PFSK-1 (cell line): ENCODE measurements around the gene SETD2.

Experiments used
- FOXP2 ChIP-seq: optimal IDR thresholded peaks from 2 replicates; pipeline ENCODE3; 2011; ENCODE audit warnings: borderline replicate concordance, control low read depth, inconsistent platforms; ENCODE audit not compliant: insufficient read depth; ENCODE audit errors: extremely low read length, extremely low read depth
- POLR2AphosphoS5 ChIP-seq: IDR thresholded peaks from 2 replicates; pipeline ENCODE4 v1.6.1; 2012; ENCODE audit warnings: low read depth, mild to moderate bottlenecking, control low read depth, low read length, moderate library complexity
- SIN3A ChIP-seq: IDR thresholded peaks from 2 replicates; pipeline ENCODE4 v1.6.1; 2012; ENCODE audit warnings: mild to moderate bottlenecking, low read length, moderate library complexity, borderline replicate concordance; ENCODE audit not compliant: insufficient read depth
- TAF1 ChIP-seq: IDR thresholded peaks from 2 replicates; pipeline ENCODE4 v1.6.1; 2012; ENCODE audit warnings: low read length, control low read depth, borderline replicate concordance; ENCODE audit not compliant: insufficient read depth
- TF ChIP-seq, protein P1 (sequence below), 2 experiments: IDR thresholded peaks; 2 replicates each; pipeline versions ENCODE4 v1.6.1 to v1.8.0; 2011 to 2012; ENCODE audit warnings: low read depth in 2 of 2, low read length in 2 of 2, control low read depth in 1 of 2, inconsistent platforms in 1 of 2, mild to moderate bottlenecking in 1 of 2, moderate library complexity in 1 of 2; ENCODE audit not compliant: insufficient read depth in 1 of 2

SETD2 gene

DNA sequence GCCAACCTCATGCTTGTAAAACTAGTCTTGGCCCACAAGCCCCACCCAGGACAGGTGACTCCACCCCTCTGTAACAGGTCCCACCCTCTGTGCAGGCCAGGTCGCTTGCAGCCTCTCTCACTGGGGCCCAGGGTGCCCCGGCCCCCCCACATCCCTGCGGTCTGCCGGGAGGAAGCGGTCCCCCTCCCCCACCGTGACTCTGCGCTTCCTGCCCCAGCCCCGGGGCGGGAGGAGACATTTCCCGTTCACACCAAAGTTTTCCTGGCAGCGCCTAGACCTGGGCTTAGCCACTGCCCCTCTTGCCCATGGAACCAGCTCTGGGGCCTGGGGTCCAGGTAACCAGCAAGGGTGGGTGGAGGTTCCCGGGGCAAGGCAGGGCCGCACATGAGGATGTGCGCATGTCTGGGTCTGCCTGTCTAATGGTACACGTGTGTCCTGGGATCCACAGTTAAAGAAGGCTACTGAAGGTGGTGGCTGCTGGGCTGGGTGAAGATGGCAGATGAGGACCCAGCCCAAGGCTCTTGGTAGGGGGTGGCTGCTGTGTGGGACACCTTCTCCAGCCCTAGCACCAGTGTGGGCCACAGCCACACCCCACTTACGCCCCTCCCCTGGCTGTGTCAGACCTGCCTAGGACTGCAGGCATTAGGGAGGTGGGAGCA, 176.0 kb downstream of the SETD2 start:
- no peak for TF ChIP-seq POLR2AphosphoS5
- TF ChIP-seq, protein P1, sequence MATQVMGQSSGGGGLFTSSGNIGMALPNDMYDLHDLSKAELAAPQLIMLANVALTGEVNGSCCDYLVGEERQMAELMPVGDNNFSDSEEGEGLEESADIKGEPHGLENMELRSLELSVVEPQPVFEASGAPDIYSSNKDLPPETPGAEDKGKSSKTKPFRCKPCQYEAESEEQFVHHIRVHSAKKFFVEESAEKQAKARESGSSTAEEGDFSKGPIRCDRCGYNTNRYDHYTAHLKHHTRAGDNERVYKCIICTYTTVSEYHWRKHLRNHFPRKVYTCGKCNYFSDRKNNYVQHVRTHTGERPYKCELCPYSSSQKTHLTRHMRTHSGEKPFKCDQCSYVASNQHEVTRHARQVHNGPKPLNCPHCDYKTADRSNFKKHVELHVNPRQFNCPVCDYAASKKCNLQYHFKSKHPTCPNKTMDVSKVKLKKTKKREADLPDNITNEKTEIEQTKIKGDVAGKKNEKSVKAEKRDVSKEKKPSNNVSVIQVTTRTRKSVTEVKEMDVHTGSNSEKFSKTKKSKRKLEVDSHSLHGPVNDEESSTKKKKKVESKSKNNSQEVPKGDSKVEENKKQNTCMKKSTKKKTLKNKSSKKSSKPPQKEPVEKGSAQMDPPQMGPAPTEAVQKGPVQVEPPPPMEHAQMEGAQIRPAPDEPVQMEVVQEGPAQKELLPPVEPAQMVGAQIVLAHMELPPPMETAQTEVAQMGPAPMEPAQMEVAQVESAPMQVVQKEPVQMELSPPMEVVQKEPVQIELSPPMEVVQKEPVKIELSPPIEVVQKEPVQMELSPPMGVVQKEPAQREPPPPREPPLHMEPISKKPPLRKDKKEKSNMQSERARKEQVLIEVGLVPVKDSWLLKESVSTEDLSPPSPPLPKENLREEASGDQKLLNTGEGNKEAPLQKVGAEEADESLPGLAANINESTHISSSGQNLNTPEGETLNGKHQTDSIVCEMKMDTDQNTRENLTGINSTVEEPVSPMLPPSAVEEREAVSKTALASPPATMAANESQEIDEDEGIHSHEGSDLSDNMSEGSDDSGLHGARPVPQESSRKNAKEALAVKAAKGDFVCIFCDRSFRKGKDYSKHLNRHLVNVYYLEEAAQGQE (IDR thresholded peaks at IDR 0.05; ENCODE audit: insufficient read depth in 1 of 2, low read depth in 2 of 2, low read length in 2 of 2), result no peak

DNA sequence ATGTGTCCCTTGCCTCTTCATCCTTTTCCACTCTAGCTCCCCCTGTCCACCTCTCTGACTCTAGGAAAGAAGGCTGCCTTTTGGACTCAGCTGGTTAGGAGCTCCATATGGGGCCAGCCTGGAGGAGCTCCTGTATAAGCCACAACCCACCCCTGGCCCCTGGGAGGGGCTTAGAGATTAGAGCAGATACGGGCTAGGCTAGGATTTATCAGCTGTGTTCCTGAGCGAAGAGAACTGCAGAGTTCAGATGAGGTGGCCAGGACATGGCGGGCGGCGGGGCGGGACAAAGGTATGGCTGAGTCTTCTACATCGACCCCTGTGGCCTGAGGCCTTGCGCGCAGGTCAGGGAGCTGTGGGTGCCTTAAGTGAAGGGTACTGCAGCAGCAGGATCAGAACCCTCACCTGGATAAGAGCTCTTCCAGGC, 176.6 kb downstream of the SETD2 start:
- no peak for TF ChIP-seq SIN3A
- TF ChIP-seq, protein P1 (IDR thresholded peaks at IDR 0.05; ENCODE audit: insufficient read depth in 1 of 2, low read depth in 2 of 2, low read length in 2 of 2), result no peak
- no peak for TF ChIP-seq TAF1
- no peak for TF ChIP-seq FOXP2
- TF ChIP-seq POLR2AphosphoS5, result no peak

GRCh38 chr3:46986782-46987310, 177.1 kb downstream of the SETD2 start:
- TF ChIP-seq, protein P1 (IDR thresholded peaks at IDR 0.05; ENCODE audit: insufficient read depth in 1 of 2, low read depth in 2 of 2, low read length in 2 of 2), result no peak
- TF ChIP-seq POLR2AphosphoS5, result no peak
- TF ChIP-seq SIN3A, result no peak
- no peak for TF ChIP-seq TAF1

DNA sequence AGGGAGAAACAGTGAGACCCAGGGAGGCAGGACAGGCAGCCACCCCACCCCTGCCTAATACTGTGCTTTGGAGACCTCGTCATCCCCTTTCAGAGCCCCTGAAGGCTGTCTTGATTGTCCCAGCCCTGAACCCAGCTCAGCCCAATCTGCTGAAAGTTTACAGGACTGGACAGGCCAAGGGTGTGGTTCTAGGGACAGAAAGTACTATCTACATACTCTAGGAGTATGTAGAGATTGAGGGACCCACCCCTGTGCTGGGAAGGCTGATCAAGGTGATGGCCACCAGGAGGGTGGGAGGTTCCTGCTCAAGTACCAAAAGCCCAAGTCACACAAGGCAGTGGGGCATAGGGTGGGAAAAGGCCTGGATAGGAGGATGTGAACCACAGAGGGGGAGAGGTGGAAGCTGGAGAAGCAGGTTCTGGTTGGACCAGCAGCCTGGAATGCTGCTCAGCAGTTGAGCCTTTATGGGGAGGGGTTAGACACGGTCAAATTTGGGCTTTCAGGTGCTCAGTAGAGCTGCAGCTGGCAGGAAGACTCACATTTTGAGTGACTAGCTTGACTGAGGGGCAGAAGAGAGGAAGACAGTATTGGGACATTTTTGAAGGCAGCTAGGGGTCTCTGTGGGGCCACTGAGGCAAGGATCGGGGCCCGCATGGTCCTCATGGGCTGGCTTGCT, 177.7 kb downstream of the SETD2 start:
- TF ChIP-seq POLR2AphosphoS5 (no peak), TAF1 (no peak), FOXP2 (no peak), SIN3A (no peak)
- TF ChIP-seq, protein P1 (IDR thresholded peaks at IDR 0.05; ENCODE audit: insufficient read depth in 1 of 2, low read depth in 2 of 2, low read length in 2 of 2), result no peak

DNA sequence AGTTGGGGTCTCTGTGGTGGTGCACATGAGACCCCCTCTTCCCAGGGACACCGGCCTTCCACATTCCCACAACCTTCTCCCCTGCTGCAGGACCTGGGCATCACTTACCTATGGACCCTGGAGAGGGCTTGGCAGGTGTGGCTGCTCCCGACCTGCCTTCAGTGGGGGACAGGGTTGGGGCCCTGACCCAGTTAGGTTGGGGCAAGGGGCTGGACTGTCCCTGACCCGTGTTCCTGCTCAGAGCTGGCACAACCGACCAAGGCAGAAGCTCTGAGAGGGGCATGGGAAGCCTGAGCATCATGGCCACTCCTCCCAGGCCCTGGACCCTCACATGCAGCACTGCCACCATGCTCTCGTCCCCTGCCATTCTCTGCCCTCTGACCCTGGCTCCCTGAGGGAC, 178.3 kb downstream of the SETD2 start:
- TF ChIP-seq TAF1, result no peak
- no peak for TF ChIP-seq SIN3A
- TF ChIP-seq, protein P1 (IDR thresholded peaks at IDR 0.05; ENCODE audit: insufficient read depth in 1 of 2, low read depth in 2 of 2, low read length in 2 of 2), result no peak
- no peak for TF ChIP-seq FOXP2
- TF ChIP-seq POLR2AphosphoS5, result no peak
